Measurements from ENCODE around the gene ADSS2.

DNA sequence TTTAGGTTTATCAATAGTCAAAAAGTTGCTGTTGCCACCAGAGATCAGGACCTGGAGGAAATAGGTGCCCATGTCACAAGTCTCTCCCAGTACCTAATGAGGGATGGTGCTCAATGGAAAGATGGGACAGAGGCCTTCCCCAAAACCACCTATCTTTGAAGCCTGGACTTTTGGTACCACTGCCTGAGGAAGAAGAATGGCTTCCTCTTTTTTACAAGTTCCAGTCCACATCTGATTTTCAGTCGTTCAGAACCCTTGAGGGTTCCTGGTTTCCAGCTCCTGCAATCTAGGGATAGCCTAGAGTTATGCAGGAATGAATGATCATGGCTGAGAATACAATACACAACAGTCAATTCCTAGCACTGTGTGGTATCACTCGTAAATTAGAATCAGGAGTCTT, 15.0 kb upstream of the ADSS2 start:
- TF ChIP-seq CTCF (conservative IDR thresholded peaks at IDR 0.05; ENCODE audit: low read depth in 2 of 2) = no peak
- no peak for TF ChIP-seq POLR2AphosphoS5 (IDR thresholded peaks at IDR 0.05; ENCODE audit: low read depth)

Measured in GM23338 (cell line).